Measurements from ENCODE around the gene CTSK.

DNA sequence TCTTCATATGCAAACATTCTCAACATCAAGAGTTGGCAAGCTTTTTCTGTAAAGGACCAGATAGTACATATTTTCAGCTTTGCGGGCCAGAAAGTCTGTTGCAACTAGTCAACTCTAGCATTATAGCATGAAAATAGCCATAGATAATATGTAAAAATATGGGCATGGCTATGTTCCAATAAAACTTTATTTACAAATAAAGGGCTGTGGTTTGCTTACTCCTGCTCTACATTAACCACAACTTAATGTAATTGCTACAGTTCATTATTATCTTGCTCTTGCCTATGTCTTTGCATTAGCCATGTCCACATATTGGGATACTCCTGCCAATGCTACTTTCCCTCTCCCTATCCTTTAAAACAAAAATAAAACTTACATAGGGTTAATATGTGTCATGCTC lies 24.5 kb upstream of the CTSK start:
- TF ChIP-seq POLR2A (IDR thresholded peaks at IDR 0.05) = no peak
- TF ChIP-seq, protein P1, sequence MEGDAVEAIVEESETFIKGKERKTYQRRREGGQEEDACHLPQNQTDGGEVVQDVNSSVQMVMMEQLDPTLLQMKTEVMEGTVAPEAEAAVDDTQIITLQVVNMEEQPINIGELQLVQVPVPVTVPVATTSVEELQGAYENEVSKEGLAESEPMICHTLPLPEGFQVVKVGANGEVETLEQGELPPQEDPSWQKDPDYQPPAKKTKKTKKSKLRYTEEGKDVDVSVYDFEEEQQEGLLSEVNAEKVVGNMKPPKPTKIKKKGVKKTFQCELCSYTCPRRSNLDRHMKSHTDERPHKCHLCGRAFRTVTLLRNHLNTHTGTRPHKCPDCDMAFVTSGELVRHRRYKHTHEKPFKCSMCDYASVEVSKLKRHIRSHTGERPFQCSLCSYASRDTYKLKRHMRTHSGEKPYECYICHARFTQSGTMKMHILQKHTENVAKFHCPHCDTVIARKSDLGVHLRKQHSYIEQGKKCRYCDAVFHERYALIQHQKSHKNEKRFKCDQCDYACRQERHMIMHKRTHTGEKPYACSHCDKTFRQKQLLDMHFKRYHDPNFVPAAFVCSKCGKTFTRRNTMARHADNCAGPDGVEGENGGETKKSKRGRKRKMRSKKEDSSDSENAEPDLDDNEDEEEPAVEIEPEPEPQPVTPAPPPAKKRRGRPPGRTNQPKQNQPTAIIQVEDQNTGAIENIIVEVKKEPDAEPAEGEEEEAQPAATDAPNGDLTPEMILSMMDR (IDR thresholded peaks at IDR 0.05) = no peak

Measured in transverse colon (tissue), 3 donors.